ENCODE measurements around the gene PPP1R14B.

The PPP1R14B gene

DNA sequence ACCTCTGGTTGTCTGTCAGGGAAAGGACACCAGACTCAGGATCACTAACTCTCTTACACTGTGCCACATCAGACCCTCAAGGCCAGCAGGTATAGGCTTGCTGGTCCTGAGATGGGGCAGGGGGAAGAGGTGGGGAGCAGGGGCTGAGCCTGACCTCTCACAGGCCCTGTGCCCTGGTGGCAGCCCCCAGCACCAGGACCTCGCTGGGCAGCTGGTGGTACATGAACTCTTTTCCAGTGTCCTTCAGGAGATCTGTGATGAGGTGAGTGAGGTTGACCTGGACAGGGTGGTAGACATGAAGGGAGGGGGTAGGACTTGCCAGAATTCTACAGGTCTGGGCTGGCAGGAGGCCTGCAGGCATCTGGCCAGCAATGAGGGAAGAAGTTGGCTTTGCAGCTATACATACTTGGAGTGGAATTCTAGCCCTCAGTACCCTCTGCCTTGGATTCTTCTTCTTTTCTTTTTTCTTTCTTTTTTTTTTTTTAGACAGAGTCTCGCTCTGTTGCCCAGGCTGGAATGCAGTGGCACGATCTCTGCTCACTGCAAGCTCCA, 19.3 kb downstream of the PPP1R14B start:
- TF ChIP-seq, protein P1, sequence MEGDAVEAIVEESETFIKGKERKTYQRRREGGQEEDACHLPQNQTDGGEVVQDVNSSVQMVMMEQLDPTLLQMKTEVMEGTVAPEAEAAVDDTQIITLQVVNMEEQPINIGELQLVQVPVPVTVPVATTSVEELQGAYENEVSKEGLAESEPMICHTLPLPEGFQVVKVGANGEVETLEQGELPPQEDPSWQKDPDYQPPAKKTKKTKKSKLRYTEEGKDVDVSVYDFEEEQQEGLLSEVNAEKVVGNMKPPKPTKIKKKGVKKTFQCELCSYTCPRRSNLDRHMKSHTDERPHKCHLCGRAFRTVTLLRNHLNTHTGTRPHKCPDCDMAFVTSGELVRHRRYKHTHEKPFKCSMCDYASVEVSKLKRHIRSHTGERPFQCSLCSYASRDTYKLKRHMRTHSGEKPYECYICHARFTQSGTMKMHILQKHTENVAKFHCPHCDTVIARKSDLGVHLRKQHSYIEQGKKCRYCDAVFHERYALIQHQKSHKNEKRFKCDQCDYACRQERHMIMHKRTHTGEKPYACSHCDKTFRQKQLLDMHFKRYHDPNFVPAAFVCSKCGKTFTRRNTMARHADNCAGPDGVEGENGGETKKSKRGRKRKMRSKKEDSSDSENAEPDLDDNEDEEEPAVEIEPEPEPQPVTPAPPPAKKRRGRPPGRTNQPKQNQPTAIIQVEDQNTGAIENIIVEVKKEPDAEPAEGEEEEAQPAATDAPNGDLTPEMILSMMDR (IDR thresholded peaks at IDR 0.05; ENCODE audit: low read depth, low read length) = no peak
- in situ Hi-C loops (cut with HindIII; ENCODE audit: low sequenced_read_pairs) = no loop called here
- H3K4me3 ChIP-seq (ENCODE audit: low read depth, low read length) = peak overlapping the region; percentile 80
- no peak for DNase-seq (ENCODE audit: low read depth, low spot score)

DNA sequence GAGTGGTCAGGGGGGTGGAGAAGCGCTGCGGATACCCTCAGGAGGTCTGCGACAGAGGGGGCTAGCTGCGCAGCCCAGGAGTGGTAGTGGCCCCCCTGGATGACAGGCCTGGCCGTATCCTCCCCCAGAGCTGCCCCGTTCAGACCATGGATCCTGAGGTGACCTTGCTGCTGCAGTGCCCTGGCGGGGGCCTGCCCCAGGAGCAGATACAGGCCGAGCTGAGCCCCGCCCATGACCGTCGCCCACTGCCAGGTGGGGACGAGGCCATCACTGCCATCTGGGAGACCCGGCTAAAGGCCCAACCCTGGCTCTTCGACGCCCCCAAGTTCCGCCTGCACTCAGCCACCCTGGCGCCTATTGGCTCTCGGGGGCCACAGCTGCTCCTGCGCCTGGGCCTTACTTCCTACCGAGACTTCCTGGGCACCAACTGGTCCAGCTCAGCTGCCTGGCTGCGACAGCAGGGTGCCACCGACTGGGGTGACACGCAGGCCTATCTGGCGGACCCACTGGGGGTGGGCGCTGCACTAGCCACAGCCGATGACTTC, 20.2 kb downstream of the PPP1R14B start:
- H3K4me3 ChIP-seq (ENCODE audit: low read depth, low read length) = peak overlapping the region; percentile 80
- in situ Hi-C loops (cut with HindIII; ENCODE audit: low sequenced_read_pairs) = no loop called here
- TF ChIP-seq, protein P1 (IDR thresholded peaks at IDR 0.05; ENCODE audit: low read depth, low read length) = no peak
- DNase-seq (ENCODE audit: low read depth, low spot score) = no peak

DNA sequence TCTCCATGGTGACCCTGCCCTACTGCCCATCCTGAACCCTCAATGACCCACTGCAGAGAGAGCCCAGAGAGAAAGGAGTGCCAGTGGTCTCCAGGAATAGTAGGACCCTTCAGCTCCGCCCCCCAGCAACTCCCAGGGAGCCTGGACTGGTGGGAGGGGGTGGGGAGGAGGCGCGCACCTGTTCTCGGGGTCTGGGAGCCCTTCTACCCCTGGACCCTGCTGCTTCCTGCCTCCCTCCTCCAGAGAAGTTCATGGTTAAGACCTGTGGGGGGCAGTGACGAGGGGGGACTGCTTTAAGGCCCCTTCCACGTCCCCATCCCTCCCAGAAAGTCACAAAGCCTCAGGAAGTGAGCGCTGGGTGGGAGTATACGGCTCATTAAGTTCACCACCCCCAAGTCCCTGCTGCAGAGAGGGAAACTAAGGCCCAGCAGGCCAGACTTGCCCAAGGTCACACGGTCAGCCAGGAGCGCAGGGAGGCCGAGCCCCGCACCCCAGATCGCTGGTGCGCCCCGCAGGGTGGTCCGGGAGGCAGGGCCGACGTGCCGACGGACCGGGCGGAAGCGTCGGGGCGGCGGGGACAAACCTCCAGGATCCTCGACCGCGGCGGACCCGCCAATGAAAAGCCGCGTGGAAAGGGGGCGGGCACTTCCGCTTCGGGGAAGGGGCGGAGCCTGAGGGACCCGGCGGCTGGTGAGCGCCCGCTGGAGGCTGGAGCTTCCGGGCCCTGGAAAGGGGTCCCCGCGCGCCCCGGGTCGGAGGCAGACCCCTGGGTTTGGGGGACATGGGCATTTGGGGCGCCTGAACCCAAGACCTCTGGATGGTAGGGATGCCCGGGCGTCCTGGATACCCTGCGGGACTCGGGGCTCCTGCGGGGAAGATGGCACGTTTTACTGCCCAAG, 20.9 kb downstream of the PPP1R14B start, which contains the start of the genes NUDT22 and TRPT1:
Gene NUDT22 (plus strand): TSS at position 667 of the 899 bp plus-strand sequence. CDS start 379 bp downstream, outside the sequence.
Gene TRPT1 (minus strand): TSS at position 579 of the 899 bp plus-strand sequence. CDS start 326 bp downstream, at position 253.
- peak within 1 kb of the TSS; percentile 80 for H3K4me3 ChIP-seq (ENCODE audit: low read depth, low read length)
- TF ChIP-seq, protein P1 (IDR thresholded peaks at IDR 0.05; ENCODE audit: low read depth, low read length) = peak; percentile 29
- in situ Hi-C loops (cut with HindIII; ENCODE audit: low sequenced_read_pairs) = no loop called here
- peak; percentile 77 for DNase-seq (ENCODE audit: low read depth, low spot score)

DNA sequence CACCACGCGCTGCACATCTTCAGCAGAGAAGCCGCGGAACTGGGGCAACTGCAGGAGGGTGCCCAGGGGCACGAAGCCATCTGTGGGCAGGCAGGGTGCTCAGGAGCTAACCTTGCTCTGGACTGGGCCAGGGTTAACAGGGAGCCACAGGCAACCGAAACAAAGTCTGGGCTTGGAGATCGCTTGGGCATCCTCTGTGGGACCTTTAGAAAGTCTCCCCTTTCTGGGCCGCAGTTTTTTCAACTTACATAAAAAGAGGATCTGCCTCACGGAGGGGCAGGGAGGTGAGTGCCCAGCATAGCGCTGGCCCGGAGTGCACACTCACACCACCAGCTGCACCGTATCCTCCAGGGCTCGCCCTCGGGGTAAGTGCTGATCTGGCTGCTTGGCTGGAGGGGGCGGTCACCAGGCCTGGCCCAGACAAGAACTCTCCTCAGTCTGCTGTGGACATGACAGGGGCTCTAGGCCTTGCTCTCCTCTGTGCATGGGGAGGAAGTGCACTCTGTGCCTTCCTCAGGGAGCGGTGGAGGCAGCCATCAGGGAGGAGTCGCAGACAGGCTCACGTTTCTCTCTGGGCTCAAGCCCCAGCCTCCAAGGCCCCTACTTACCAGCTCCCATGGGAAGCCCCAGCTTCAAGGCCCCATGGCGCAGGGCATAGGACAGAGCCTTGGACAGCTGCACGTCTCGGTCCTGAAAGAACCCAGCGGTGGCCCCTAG, 21.7 kb downstream of the PPP1R14B start:
- TF ChIP-seq, protein P1 (IDR thresholded peaks at IDR 0.05; ENCODE audit: low read depth, low read length) = no peak
- in situ Hi-C loops (cut with HindIII; ENCODE audit: low sequenced_read_pairs) = no loop called here
- no peak for DNase-seq (ENCODE audit: low read depth, low spot score)
- peak overlapping the region; percentile 80 for H3K4me3 ChIP-seq (ENCODE audit: low read depth, low read length)

DNA sequence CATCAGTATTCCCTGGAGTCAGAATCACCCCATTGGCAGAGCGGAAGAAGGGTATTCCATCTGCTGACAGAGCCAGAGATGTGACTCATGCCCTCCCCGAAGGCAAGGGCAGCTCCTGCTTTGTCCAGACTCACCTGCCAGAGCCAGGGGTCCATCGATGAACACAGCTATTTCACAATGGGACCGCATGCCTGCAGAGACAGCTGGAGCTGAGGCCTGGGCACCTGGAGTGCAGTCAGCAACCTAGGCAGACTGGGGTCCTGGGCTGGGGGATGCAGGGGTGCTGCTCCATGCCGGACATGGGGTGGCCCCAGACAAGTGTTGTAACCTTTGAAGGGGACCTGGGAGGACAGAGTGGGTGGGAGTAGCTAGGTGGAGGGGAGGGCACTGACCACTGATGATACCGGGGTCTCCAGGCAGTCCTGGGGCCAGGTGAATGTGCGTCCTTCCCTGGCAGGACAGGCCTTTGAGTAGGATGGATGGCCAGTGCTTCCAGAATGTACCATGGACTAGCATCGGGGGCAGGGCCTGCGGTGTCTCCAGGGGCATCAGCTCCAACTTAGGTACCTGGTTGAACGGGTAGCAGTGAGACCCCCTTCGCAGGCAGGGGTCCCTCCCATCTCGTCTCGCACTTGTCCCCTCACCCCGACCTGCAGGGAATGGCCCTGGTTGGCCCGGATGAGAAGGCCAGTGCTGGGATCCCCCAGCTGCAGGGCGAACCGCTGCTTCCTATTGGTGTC, 22.4 kb downstream of the PPP1R14B start:
- DNase-seq (ENCODE audit: low read depth, low spot score) = no peak
- in situ Hi-C loops (cut with HindIII; ENCODE audit: low sequenced_read_pairs) = no loop called here
- TF ChIP-seq, protein P1 (IDR thresholded peaks at IDR 0.05; ENCODE audit: low read depth, low read length) = no peak
- no peak overlapping the region for H3K4me3 ChIP-seq (ENCODE audit: low read depth, low read length)
